ACC112 (cell line): ENCODE results near the gene HGFAC.
"Not testable (repeated sequence)": the region's sequence is repeated elsewhere in the genome, so short reads cannot be mapped to it uniquely, and the experiment has no call there.

Source experiments
- H2AFZ ChIP-seq: fragments of 200-600 bp; sonication (generic); one replicate; pipeline ENCODE4 v1.6.0; 2017; ENCODE audit warnings: antibody characterized with exemption, low read length; ENCODE audit not compliant: unreplicated experiment
- H3K27ac ChIP-seq: fragments of 200-600 bp; sonication (generic); 2 replicates; pipeline ENCODE4 v1.5.1; 2014; ENCODE audit warnings: low read depth, mild to moderate bottlenecking, antibody characterized with exemption, low read length, moderate library complexity
- H3K27me3 ChIP-seq: fragments of 200-600 bp; sonication (generic); 2 replicates; pipeline ENCODE4 v1.6.1; 2014; ENCODE audit warnings: mild to moderate bottlenecking, antibody characterized with exemption, low read length, moderate library complexity, mixed read lengths; ENCODE audit not compliant: insufficient read depth
- H3K36me3 ChIP-seq: fragments of 200-600 bp; sonication (generic); 2 replicates; pipeline ENCODE4 v1.6.1; 2016; ENCODE audit warnings: mild to moderate bottlenecking, antibody characterized with exemption, low read length, moderate library complexity, mixed read lengths; ENCODE audit not compliant: insufficient read depth
- H3K4me1 ChIP-seq: fragments of 200-600 bp; sonication (generic); one replicate; pipeline ENCODE4 v1.6.1; 2016; ENCODE audit warnings: low read length, mixed read lengths; ENCODE audit not compliant: insufficient read depth, unreplicated experiment, control insufficient read depth
- H3K4me3 ChIP-seq: fragments of 200-600 bp; sonication (generic); 2 replicates; pipeline ENCODE4 v1.5.1; 2014; ENCODE audit warnings: mild to moderate bottlenecking, low read depth, low read length
- H3K79me2 ChIP-seq: fragments of 200-600 bp; sonication (generic); one replicate; pipeline ENCODE4 v1.6.0; 2016; ENCODE audit warnings: low read length; ENCODE audit not compliant: control insufficient read depth, unreplicated experiment, insufficient read depth

Gene HGFAC

DNA sequence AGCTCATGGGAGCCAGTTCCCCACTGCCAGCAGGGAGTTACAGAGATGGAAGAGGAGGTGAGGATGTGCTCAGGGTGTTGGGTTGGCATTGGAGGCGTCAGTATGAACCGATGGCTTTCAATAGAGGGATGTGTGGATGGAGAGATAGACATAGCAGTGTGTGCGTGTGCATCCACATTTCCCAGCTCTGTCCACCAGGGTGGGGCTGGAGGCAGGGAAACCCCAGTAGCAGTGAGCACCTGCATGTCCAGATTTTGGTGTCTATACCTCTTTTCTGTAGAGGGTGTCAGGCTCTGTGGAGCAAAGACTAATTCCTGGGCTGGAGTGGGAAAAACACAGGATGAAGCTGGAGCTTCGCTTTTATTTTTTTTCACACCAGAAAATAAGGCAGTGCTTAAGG lies 37.2 kb upstream of the HGFAC start:
- Histone ChIP-seq H3K4me3 (no peak overlapping the region), H3K4me1 (no peaks in the 10 kb centered on the region), H2AFZ (no peak overlapping the region), H3K27me3 (no peaks in the 10 kb centered on the region), H3K79me2 (no peaks in the 10 kb centered on the region), H3K36me3 (no peaks in the 10 kb centered on the region), H3K27ac (no peak overlapping the region)

DNA sequence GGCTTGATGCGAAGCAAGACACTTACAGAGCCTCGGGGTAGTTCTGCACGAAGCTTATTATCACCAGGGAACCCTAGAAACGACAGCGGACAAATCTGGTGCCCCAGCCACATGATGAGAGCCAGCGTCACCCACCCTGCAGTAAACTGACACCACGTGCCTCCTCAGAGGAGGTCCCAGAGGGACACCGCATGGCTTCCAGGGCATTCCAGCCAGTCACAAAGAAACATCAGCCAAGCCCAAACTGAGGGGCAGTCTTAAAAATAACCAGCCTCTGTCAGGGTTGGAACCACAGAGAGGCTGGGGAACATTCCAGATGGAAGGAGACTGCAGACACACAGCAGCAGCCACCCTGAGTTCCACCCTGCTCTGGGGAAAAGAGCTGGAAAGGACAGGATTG lies 36.6 kb upstream of the HGFAC start:
- H2AFZ ChIP-seq, result no peak overlapping the region
- H3K36me3 ChIP-seq, result no peaks in the 10 kb centered on the region
- H3K4me1 ChIP-seq, result no peaks in the 10 kb centered on the region
- no peak overlapping the region for H3K4me3 ChIP-seq
- H3K79me2 ChIP-seq, result no peaks in the 10 kb centered on the region
- H3K27ac ChIP-seq, result no peak overlapping the region
- H3K27me3 ChIP-seq, result no peaks in the 10 kb centered on the region

DNA sequence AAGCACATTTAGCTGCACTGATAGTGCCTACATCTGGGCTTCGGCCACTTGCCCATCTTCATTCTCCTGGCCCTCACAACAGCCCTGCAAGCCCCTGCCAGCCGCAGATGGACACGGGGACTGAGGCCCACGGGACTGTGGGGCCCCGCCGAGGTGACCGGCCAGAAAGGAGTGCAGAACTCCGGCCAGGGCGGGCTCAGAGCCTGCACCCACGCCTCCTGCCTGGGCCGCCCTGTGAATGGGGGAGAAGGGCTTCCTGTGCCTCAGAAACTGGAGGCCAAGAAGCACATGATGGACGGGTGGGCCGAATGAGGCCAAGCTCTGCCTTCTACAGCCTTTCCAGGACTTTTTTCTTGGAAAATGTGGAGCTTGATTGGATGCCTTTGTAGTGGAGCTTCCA lies 35.7 kb upstream of the HGFAC start:
- Histone ChIP-seq H3K4me1 (no peaks in the 10 kb centered on the region), H3K36me3 (no peaks in the 10 kb centered on the region), H3K4me3 (no peak overlapping the region), H3K79me2 (no peaks in the 10 kb centered on the region), H2AFZ (no peak overlapping the region), H3K27me3 (no peaks in the 10 kb centered on the region), H3K27ac (no peak overlapping the region)

DNA sequence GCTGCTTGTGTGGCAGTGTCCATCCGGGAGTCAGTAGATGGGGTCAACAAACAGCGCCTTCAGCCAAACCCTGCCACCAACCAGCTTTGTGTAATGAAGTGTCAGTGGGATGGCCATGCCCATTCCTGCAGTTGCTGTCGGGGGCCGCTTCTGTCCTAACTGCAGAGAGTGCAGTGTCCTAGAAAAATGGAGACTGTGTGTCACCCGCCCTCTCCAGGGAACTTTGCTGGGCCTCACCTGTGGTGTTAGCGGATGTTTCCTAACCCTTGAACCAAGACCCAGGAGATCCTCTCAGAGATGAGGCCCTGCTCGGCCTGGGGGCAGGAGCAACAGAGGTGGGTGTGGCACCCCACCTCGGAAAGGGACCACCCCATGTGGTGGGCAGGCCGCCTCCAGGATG lies 35.3 kb upstream of the HGFAC start:
- no peaks in the 10 kb centered on the region for H3K4me1 ChIP-seq

DNA sequence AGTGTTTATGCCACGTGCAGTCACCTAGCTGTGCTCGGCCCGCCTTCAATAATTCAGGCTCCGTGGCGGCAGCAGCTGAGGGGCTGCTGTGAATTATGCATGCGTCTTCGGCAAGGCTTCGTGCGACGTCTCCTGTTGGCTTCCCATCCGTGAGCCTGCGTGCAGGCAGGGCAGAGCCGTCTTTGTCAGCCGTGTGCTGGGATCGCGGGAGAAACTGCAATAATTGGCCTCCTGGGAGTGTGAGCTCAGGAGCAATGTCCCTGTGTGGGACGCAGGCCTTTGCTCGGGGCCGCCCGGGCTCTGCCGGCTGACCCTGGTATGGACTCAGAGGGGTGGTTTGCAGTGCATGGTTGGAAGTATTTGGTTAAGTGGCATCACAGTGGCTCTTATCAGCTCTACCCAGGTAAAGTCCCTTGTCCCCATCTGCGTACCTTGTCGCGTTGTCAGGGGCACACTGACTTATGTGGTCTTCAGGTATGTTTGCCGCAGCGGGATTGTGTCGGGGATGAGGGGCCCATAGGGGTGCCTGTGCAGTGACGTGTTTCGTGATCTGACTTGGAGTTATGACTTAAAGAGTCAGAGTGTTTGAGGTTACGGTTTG lies 34.5 kb upstream of the HGFAC start:
- H3K4me3 ChIP-seq, result no peak overlapping the region

More for the DNA sequence above, 35.3 kb upstream of the HGFAC start:
- Histone ChIP-seq H3K4me3 (no peak overlapping the region), H3K36me3 (no peaks in the 10 kb centered on the region), H3K27ac (no peak overlapping the region), H3K27me3 (no peaks in the 10 kb centered on the region), H2AFZ (no peak overlapping the region), H3K79me2 (no peaks in the 10 kb centered on the region)

DNA sequence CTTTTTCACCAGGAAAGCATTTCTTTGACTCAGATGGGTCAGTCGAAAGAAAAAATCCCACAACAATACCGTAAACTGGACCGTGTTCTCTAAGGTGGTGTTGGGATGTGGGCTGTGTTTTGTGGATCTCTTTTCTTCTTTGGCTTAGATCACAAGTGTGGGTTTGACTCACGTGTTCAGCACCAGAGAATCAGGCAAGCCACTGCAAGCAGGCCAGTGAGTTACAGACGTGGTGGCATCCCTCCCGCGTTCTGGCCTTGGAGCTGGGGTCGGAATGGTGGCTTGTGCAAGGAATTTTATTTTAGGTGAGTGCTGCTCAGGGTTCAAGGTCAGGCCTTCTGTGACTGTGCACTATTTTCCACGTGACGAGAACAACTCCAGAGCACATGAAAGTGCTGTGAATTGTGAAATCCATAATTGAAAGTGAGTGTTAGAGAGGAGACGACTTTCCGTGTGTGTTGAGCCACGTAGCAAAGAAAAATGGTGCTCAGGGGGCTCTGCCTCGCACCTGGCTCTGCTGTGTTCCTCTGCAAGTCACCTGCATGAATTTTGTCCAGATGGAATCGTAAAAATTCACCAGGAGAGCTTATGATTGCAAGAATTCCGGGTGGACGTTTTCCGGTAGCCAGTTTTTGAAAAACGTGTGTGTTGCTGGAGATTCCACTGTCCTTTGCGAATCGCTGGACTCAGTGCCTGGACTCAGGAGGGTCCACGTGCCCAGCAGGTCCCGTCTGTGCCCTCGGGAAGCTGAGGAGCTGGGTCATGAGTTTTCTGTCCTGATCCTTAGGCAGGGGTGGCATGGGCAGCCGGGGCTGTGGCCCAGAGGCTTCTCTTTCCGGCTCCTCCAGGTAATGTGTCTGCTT lies 33.6 kb upstream of the HGFAC start:
- Histone ChIP-seq H3K27ac (no peak overlapping the region), H3K36me3 (no peaks in the 10 kb centered on the region), H3K4me1 (no peaks in the 10 kb centered on the region), H3K4me3 (no peak overlapping the region), H3K79me2 (no peaks in the 10 kb centered on the region), H2AFZ (no peak overlapping the region), H3K27me3 (no peaks in the 10 kb centered on the region)

More for the DNA sequence above, 34.5 kb upstream of the HGFAC start:
- no peak overlapping the region for H3K27ac ChIP-seq
- no peaks in the 10 kb centered on the region for H3K4me1 ChIP-seq
- no peak overlapping the region for H2AFZ ChIP-seq
- no peaks in the 10 kb centered on the region for H3K27me3 ChIP-seq
- H3K79me2 ChIP-seq, result no peaks in the 10 kb centered on the region
- H3K36me3 ChIP-seq, result no peaks in the 10 kb centered on the region

DNA sequence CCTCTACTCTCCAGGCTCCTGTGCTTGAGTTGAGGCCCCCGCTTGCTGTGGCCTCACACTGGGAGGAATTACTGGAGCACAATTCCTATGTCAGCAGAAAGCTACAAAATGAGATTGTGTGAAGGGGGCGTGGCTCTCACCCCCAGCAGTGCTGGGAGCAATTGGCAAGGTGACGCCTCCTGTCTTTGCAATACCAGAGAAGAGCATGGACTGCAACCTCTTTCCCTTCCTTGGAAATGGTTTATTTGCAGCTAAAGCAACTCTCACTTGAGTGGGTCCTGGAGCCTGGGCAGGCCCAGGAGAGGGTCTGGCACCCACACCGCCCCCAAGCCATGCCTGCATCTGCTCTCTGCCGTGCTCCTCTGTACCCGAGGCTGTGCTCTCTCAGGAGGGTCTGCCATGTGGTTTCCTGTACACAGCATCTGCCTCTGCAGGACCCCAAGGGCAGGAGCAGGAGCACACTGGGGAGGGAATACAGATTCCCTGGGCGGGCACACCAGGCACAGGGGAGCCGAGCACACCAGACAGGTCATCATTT lies 32.9 kb upstream of the HGFAC start:
- Histone ChIP-seq H3K79me2 (no peaks in the 10 kb centered on the region), H3K27me3 (no peaks in the 10 kb centered on the region), H3K4me1 (no peaks in the 10 kb centered on the region), H3K4me3 (no peak overlapping the region), H3K27ac (no peak overlapping the region), H3K36me3 (no peaks in the 10 kb centered on the region), H2AFZ (no peak overlapping the region)

DNA sequence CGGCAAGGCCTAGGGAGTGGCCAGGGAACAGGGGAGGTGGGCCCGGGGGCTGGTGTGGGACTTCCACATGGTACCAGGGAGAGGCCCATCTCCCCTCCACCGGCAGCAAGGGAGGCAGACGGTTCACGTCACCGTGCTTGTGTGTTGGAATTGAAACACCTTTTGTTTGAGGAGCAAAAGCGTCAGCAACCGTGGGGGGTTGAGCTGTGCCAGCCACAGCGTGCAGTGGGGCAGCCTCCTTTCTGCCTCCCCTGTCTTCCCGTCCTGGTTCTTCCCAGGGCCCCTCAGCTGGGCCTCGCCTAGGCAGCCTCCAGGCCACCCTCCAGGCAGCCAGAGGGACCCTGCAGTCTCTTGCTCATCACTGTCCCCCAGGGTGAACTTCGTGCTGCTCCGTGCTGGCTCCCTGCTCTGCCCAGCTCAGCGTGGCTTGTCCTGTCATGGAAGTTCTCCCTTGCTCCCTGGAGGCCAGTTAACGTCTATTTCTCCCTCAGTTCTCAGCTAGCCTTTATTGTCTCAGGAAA lies 32.1 kb upstream of the HGFAC start:
- H3K27ac ChIP-seq, result no peak overlapping the region
- H3K4me3 ChIP-seq, result no peak overlapping the region
- H3K79me2 ChIP-seq, result no peaks in the 10 kb centered on the region
- no peaks in the 10 kb centered on the region for H3K27me3 ChIP-seq
- H3K4me1 ChIP-seq, result no peaks in the 10 kb centered on the region
- no peak overlapping the region for H2AFZ ChIP-seq
- H3K36me3 ChIP-seq, result no peaks in the 10 kb centered on the region

DNA sequence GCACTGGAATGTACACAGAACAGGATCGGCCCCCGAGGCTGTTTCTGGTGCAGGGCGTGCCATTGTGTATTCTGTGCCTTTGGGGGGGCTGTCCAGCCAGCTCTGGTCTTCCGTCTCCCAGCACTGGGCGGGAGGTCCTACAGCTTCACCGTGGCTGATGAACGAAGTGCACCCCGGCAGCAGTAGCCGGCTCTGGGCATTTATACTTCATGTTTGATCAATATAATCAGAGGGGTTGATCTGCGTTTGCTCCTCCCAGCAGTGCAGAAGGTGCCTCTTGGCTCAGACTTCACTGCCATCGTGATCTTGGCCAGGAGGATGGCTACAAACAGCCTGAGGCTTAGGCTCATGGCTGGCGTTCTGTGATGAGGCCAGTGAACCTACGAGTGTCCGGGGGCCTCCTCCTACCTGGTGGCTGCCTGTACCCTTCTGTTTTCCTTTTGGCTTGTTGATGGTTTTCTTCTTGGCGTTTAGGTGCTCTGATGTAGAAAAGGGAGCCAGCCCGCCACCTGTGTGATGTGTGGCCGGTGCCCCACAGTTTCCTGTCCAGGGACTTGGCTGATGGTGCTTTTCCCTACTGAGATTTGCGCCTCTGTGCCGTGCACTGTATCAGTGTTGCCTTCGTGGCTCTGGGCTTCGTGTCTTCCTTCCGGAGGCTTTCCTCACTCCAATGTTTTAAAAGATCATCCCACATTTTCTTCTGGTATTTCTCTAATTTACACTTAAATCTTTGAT lies 31.2 kb upstream of the HGFAC start:
- Histone ChIP-seq H2AFZ (no peak overlapping the region), H3K79me2 (no peaks in the 10 kb centered on the region), H3K36me3 (no peaks in the 10 kb centered on the region), H3K4me1 (no peaks in the 10 kb centered on the region), H3K27ac (no peak overlapping the region), H3K4me3 (no peak overlapping the region), H3K27me3 (no peaks in the 10 kb centered on the region)

DNA sequence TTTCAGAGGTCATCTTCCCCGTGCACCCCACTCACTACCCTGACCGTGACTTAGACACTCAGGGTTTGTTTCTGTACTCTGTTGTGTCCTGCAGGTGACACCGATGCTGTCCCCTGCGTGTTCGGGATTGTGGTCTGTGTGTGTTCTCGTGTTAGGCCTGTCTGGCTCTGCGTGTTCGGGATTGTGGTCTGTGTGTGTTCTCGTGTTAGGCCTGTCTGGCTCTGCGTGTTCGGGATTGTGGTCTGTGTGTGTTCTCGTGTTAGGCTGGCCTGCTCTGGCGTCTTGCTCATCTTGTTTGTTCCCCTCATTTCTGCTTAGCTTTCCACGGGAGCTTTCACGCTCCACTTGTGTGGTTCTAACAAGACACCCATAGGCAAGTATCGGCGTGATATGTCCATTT lies 30.6 kb upstream of the HGFAC start:
- not testable (repeated sequence) for H3K4me1 ChIP-seq, H3K27ac ChIP-seq, H2AFZ ChIP-seq, H3K4me3 ChIP-seq, H3K36me3 ChIP-seq, H3K79me2 ChIP-seq, H3K27me3 ChIP-seq
